HG03565 (cell line): Measurements from ENCODE around the gene DLG2.

Experiments
- ATAC-seq: cut with Tn5 transposase; IDR thresholded peaks from one replicate; pipeline ENCODE4 v1.9.1; 2021; ENCODE audit warnings: mild to moderate bottlenecking, moderate library complexity; ENCODE audit not compliant: unreplicated experiment

DLG2 gene

DNA sequence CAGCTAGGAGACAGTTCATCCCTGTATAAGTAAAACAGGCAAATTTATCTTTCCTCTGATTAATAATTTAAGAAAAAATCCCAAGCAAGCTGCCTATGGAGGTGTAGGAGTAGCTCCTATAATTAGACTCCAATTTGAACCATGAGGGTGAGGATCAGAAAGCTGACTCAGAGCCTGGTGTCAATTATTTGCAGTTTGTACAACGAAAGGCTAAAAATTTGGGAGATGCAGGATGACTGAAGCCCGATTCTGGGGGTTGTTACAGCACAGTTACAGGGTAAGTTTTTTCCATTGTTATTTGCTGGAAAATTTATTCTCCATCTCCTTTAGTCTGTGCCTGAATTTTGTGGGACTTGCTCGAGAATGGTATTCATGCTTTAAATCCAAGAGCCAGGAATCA, 1981.6 kb downstream of the DLG2 start:
- ATAC-seq: no peak

DNA sequence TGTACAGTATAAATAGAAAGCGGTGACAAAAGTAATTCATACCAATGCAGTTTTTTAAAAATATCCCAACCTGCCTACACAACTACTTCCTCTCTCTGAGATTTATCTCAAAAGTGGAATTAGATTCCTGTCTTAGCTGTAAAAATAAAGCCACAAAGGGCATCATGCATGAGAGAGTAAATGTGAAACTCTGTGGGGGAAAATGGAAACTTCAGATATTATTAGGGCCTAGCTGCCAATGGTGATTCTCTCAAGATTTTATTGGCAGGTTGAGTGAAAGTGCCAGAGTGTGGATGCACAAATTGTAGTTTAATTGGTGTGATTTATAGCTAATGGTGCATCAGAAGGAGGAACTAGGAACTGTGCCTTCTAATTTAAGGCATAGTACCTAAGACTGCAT, 1984.0 kb downstream of the DLG2 start:
- peak; percentile 66 for ATAC-seq

DNA sequence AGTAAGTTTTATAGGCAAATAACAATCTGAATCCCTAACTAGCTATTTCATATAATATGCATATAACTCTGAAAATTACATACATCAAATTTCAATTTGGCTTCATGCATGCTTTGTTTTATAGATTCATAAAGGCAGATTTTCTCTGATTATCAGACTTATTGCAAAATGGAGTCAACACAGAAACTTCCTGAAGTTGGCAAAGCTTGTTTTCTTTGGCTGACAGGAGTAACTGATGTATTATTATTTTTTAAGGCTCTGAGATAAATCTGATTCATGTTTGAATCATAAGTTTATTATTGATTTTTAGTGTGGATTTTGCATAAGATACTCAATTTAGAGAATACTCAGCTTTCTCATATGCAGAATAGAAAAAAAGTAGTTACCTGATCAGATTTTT, 1984.6 kb downstream of the DLG2 start:
- ATAC-seq: no peak

DNA sequence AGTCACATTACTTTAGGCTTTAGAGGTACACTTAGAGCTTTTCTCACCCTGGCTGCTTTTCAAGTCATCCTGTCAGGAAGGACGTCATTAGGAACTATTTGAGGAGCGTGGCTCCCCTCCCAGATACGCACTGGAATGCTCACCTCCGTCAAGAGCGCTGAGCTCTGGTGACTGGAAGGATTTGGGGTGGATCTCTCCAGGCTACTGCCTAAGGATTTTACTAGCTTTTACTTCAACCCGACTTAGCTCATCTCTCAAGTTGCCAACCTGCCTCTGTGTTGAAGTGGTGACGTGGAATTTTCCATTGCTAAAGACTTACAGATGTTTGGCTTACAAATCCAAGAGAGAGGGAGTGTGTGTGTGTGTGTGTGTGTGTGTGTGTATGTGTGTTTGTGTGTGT, 1985.6 kb downstream of the DLG2 start:
- ATAC-seq: no peak

DNA sequence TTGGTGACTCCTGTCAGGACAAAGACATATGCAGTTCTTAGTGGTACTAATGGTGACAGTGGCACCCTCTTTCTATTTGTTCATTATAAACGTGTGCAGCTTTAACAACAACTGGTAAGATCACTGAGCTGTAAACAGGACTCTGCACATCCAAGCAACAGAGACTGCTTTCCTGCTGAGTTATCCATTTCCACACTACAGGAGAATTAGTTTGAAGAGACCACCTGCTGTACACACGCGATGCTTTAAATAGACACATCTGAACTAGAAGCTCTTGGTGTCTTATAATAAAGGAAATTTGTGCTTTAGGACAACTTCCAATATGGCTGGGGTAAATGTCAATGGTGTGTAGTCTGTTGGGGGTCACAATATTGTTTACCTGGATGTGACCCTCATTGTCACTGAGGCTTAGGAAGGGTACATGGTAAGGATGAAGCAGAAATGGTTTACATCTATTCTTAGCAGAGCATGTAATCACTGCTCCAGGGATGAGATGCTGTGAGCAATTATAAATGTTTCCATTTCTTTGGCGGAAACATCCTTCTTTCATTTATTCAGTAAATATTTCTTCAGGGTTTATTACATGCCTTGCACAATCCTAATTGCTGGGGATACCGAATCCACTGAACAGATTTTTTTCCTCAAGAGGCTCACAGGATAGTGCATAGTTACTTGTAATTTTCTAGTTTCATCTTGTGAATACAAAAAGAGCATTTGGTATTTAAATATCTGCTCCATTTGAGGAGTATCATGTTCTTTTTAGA, 1987.0 kb downstream of the DLG2 start:
- ATAC-seq: no peak

DNA sequence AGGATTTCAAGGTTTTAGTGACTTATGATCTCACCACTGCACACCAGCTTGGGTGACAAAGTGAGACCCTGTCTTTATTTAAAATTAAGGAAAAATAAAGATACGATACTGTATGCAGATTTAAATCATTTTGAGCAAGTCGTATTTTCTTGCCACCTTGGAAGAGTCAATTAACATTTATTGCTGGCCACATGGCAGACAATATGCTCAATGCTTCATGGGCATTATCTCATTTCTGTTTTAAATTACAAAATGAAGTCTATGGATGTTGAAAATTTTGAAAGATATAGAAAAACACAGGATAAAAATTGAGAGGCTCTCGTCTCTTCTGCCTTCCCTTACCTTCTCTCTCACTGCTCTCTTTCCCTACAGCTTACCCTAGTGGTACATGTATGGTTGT, 1992.0 kb downstream of the DLG2 start:
- no peak for ATAC-seq

DNA sequence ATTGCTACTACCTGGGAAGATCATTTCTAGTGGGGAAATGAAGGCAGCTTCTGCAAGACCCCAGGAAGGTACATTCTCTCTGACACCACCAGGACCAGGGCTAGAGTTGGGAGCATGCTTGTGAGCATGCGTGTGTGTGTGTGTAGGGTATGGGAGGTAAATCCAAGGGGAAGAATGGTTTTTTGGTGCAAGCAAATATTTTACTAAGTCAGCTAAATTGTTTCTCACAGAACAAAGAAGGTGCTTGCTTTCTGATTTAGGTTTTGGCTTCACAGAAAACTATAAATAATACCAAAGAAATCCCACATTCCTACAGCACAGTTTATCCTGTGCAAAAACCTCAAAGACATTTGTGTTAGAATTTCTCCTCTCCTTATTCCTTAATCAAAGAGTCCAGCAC, 1996.9 kb downstream of the DLG2 start:
- ATAC-seq: no peak

DNA sequence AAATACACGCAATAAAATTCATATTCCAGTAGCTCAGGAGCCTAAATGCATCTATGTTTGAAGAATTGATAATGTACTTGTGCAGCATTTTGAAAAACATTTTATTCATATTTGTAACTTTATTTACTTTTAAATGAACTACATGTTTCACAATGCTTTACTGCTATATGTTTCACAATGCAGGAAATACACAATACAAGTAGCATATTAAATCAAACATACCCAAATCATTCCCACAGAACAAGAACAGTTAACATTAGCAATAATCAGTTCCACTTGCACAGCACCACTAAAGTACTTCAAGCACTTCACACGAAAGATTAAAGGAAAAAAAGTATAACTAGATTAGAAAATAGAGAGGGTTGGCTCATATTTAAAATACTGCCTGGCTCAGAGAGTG, 1997.4 kb downstream of the DLG2 start:
- no peak for ATAC-seq

DNA sequence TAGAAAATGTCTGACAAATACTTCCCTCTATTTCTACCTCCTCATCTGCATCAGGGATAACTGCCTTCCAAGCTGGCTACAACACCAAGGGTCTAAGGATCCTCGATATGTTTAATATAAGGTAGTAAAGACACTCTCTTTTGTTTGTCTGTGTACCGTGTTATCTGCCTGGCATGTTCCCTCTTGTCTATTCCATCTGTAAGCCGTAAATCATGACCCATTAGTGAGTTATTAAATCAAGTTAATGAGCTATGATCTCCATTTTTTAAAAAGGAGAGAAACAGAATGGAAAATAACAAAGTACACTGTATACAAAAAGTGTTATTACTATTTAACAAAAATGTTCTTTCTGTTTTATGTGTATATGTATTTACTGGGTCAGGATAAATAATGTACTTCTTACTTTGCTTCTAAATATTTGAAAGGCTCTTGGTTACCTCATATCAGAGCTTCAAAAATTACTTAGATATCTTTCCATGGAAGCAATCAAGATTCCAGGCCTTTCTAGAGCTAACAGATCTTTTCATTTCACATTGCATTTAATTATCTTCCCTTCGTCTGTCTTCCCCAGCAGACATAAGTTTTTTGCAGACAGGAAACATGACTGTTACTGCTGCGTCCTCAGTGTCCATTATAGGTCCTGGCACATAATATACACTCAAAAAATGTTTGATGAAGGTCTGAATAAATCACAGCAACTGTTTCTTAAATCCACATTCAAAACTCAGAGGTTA, 1998.4 kb downstream of the DLG2 start:
- no peak for ATAC-seq

DNA sequence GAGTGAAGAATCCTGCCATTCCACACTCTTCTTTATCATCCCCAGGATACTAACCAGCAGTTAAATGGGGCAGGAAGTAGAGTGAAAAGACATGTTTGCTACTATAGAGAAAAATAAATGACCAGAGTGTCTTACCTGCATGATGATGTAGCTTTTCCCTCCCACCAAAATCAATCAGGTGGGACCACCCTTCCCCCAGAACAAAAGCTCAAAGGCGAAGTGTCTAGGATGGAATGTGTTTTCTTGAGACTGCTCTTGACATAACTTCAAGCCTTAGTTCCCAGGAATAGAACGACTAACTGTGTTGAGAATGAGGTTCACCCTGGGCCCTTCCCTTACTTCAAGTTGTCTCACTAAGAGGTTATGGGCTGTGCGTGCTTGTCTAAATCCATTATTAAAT, 2001.8 kb downstream of the DLG2 start:
- no peak for ATAC-seq

DNA sequence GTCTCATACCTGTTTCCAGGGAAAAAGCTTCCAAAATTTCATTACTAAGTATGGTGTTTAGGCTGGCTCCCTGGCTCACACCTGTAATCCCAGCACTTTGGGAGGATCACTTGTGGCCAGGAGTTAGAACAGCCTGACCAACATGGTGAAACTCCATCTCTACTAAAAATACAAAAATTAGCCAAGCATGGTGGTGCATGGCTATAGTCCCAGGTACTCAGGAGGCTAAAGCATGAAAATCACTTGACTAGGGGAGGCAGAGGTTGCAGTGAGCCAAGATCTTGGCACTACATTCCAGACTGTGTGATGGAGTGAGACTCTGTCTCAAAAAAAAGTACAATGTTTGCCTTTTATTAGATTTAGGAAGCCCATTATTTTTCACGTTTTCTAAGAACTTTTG, 2009.5 kb downstream of the DLG2 start:
- ATAC-seq: no peak

DNA sequence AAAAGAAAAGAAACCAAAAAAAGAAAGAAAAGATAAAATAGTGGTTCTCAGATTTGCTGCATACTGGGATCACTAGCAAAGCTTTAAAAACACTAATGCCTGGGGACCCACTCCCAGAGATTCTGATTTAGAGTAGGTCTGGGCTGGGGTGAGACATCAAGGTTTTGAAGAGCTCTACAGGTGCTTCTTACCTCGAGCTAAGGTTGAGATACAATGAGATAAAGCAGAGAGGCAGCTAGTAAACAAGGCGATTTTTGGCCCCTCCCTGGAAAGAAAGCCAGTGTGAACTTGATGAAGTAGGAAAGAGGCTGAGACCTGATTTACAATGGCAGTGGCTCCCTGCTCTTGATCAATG, 2013.4 kb downstream of the DLG2 start:
- ATAC-seq: peak; percentile 20

DNA sequence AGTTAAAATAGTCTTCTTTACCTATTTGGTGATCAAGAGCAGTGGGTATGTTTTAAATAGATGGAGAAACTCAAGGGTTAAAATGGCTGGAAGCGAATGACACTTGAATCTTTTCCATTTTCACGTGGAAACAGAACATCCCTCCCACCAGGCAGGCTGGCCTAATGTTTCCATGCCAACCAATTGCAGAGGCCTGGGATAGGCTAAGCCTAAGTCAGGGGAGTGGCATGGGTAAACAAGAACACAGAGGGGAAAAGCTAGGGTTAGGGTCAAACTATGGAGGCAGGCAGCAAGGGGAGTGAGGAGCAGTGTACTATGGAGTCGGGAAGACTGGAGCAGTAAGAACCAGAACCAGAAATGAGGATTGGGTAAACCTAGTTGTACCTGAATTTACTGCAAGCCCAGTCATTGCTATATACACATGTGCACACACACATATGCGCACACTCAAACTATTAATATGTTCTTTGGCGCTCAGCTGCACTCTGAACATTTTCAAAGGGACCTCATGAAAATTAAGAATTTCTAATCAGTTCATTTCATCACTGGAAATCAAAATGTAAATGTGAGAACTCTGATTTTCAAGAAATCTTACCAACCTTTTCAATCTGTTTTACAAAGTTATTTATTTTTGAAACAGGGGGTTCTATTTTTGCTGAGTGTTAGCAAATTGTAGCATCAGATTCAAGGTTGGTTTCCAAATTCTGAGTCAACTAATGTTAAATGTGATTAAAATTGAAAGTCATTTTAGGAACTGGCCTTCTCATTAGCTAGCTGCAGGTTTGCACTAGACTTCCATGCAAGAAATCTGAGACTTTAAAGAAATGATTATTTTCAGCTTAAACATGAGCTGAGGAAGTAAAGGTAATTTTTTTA, 2014.0 kb downstream of the DLG2 start:
- peak; percentile 88 for ATAC-seq

DNA sequence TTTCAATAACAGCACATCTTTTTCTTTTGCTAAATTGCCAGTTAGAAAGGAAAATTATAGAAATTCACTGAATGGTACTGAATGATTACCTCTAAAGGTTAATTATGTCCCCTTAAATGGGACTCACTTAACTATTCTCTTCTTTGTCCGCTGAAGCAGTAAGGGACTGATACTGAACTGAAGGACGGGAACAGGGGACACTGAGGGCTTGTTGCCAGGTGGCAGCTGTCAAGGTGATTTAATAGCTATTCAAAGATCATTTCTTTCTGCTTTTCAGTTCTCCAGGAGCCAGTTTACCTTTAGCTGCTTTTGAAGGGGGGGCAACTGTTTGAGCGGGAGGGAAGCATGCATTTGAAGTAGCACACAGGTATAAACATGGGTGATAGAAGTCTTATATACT, 2015.5 kb downstream of the DLG2 start:
- ATAC-seq: no peak

DNA sequence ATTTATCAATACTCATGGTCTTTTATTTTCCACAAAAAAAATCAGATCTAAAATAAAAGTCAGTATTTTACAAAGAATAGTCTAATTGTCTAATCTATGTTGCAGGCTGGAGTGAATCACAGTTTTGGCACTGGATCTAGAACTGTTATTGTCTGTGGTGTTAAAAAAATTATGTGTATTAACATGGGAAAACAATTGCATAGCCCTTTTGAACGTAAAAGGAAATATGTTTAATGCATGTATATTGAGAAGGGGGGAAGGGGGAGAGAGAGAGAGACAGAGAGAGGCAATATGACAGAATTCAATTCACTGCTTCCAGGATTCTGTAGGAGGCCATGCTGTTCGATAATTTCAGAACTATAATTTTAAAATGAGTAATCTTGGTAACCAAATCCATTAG, 2016.1 kb downstream of the DLG2 start:
- no peak for ATAC-seq

DNA sequence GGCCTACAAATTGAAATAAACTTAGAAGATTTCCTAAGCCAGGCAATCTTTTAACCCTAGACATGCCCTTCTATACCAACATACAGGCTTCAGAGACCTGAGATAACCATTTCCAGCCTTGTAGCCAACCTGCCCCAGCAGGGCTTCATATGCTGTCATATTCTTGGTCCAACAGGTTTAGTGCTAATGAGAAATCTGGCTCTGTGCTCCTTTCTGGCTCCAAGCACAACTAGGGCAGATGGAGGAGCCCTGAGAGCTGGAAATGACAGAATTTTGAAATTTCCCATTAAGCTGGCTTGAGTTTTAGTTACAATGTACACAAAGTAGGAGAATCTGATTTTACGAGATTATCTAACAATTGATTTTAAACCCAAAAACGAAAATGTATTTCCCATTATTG, 2018.0 kb downstream of the DLG2 start:
- ATAC-seq: no peak

DNA sequence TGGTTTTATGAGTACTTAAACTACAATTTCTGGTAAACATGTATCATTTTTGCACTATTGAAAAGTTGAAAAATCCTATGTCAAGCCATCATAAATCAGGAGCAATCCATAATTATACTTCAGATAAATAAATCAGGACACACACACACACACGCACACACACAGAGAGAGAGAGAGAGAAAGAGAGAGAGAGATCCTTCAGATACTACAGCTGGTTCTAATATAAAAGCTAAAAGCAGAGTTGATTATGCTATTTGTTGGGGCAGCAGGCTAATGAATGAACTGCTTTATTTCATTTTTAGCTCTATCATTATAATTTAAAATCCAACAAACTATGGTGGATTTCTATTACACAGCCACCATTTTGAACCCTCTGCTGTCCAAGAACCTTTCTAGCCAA, 2018.6 kb downstream of the DLG2 start:
- no peak for ATAC-seq

DNA sequence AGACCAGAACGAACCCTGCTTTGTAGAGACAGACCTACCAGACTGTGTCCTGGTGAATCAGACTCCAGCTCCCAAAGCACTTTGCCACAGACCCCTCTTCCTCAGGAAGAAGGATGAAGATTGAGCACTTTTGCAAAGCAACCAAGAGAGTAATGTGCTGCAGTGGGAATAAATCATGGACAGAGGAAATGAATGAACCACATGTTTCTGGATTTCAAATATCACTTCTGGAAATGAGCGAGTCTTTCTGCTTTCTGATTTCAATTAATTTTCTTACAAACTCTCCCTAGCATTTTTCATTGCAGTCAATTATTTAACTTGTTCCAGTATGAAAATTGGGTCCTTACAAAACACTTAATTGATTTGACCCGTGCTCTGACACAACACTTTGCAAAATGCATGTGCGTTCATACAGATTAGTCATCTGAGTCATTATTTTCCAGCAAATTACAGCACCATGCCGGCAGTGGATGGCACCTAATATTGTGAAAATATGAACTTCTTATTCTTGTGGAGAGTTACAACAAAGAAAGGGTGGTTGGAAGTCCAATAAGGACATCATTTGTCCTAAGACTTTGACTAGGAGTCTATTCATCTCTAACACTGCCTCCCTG, 2025.1 kb downstream of the DLG2 start:
- no peak for ATAC-seq

DNA sequence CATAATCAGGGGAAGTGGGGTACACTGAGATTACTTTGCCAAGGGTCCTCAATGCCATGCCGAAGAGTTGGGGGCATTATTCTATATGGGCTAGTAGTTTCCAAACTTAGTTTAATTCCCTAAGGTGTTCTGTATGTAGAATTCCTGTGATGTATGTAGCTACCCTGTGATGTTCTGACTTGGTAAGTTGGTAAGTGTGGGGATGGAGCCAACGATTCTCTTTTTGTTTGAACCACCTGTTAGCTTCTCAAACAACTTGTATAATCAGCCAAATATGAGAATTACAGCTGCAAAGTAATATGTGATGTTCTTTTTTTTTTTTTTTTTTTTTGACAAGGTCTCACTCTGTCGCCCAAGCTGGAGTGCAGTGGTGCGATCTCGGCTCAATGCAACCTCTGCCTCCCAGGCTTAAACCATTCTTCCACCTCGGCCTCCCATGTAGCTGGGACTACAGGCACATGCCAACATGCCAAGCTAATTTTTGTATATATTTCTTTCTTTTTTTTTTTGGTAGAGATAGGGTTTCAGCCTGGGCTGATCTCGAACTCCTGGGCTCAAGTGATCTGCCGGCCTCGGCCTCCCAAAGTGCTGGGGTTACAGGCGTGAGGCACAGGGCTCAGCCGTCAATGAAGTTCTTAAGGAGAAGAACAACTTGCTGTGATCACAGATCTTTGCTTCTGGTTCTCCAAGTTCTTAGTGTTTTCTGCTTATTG, 2025.8 kb downstream of the DLG2 start:
- no peak for ATAC-seq

DNA sequence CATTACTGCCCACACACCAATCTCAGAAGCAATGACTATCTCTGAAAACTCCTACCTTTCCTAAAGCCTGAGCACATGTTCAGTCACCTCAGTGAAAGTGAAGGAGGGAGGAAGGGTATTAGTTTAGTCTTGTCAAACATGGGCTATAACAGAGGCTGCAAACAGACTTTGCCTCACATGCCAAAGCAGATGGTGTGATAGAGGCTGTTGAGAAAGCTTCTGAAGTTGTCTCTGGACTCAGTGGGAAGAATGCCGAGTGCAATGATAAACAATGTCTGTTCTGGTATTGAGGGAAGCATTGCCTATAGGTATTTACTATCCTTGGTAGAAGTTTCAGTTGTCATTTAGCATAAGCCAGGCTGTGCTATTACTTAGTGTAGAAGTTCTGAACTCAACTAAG, 2026.5 kb downstream of the DLG2 start:
- ATAC-seq: no peak

DNA sequence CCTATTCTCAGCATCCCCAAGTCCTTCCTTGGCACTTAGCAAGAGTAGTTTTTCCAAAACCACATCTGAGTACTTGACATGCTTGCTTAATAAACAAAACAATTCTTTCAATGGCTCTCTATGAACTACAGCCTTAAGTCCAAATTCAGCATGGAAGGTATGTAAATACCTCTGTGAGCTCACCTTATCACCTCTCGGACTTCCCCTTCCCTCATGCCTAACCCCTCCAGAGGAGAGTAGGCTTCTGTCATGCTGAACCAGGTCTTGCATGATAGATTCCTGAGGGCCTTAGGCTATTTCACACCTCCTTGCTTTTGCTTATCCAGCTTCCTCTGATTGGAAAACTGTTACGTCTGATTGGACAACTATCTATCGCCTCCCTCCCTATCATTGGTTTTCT, 2028.1 kb downstream of the DLG2 start:
- no peak for ATAC-seq
